ENCODE measurements around the gene QPRT. TPM values are rescaled to one million over a fixed set of nuclear protein-coding genes. Genes with fewer than 3 reads are reported as not detected.

The QPRT gene
- total and polyA plus RNA-seq, 2 experiments from 2014 or later = 65.4 to 128 TPM

GRCh38 chr16:29697391-29697790 is 18.4 kb downstream of the QPRT start:
- Histone ChIP-seq H3K27me3 (ENCODE audit: insufficient read depth) (no peaks in the 10 kb centered on the region), H3K9me2 (ENCODE audit: insufficient read depth) (no peaks in the 10 kb centered on the region), H3F3A (replicated peaks; ENCODE audit: low read depth) (peaks cover 22% of the 10 kb centered on the region), H3K27ac (ENCODE audit: low read depth) (no peak overlapping the region), H3K4me2 (no peak overlapping the region), H3K36me3 (ENCODE audit: insufficient read depth) (0 out of 2 replicates have a peak, but pooled peaks cover 4% of the 10 kb centered on the region), H3K4me1 (ENCODE audit: insufficient read depth) (peaks cover 17% of the 10 kb centered on the region), H3K4me3 (no peak overlapping the region), H4K20me1 (replicated peaks; ENCODE audit: insufficient read depth) (peaks cover 2% of the 10 kb centered on the region; the same call in 1 of the 2 replicates), H3K79me2 (replicated peaks; ENCODE audit: insufficient read depth) (peaks cover 22% of the 10 kb centered on the region), H2AFZ (no peak overlapping the region)
- ATAC-seq (no peak), DNase-seq (ENCODE audit: low spot score) (no peak)
- H3K36me3 Mint-ChIP-seq (ENCODE audit: low read depth) = peaks cover 40% of the 10 kb centered on the region
- peaks cover 15% of the 10 kb centered on the region for H3K9me3 Mint-ChIP-seq
- no peak for TF ChIP-seq REST (IDR thresholded peaks at IDR 0.05; ENCODE audit: unreplicated experiment)
- TF ChIP-seq STAT1 (IDR thresholded peaks at IDR 0.05; ENCODE audit: unreplicated experiment) = no peak
- TF ChIP-seq JUNB (IDR thresholded peaks at IDR 0.05; ENCODE audit: unreplicated experiment) = no peak
- TF ChIP-seq, protein P1, sequence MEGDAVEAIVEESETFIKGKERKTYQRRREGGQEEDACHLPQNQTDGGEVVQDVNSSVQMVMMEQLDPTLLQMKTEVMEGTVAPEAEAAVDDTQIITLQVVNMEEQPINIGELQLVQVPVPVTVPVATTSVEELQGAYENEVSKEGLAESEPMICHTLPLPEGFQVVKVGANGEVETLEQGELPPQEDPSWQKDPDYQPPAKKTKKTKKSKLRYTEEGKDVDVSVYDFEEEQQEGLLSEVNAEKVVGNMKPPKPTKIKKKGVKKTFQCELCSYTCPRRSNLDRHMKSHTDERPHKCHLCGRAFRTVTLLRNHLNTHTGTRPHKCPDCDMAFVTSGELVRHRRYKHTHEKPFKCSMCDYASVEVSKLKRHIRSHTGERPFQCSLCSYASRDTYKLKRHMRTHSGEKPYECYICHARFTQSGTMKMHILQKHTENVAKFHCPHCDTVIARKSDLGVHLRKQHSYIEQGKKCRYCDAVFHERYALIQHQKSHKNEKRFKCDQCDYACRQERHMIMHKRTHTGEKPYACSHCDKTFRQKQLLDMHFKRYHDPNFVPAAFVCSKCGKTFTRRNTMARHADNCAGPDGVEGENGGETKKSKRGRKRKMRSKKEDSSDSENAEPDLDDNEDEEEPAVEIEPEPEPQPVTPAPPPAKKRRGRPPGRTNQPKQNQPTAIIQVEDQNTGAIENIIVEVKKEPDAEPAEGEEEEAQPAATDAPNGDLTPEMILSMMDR (conservative IDR thresholded peaks at IDR 0.05; ENCODE audit: low read depth in 2 of 2) = no peak
- TF ChIP-seq EZH2 (IDR thresholded peaks at IDR 0.05; ENCODE audit: low read depth, unreplicated experiment) = no peak
- no peak for TF ChIP-seq ZNF331 (CRISPR knock-in tag; IDR thresholded peaks at IDR 0.05; ENCODE audit: low read depth)
- TF ChIP-seq ETS1 (IDR thresholded peaks at IDR 0.05) = no peak
- TF ChIP-seq ZNF114 (CRISPR knock-in tag; IDR thresholded peaks at IDR 0.05) = no peak
- TF ChIP-seq EZH2phosphoT487 (IDR thresholded peaks at IDR 0.05; ENCODE audit: unreplicated experiment) = no peak
- TF ChIP-seq NANOG (IDR thresholded peaks at IDR 0.05; ENCODE audit: borderline replicate concordance) = no peak
- TF ChIP-seq CREB1 (CRISPR knock-in tag; IDR thresholded peaks at IDR 0.05; ENCODE audit: low read depth) = no peak
- TF ChIP-seq POLR2AphosphoS5 (IDR thresholded peaks at IDR 0.05; ENCODE audit: low read depth) = no peak
- TF ChIP-seq ZNF462 (CRISPR knock-in tag; IDR thresholded peaks at IDR 0.05) = no peak
- H3K4me3 Mint-ChIP-seq = no peak overlapping the region
- H3K27me3 Mint-ChIP-seq (ENCODE audit: insufficient read depth, low read depth, poor library complexity) = peaks cover 25% of the 10 kb centered on the region
- H3K4me1 Mint-ChIP-seq = peaks cover 24% of the 10 kb centered on the region
- H3K27ac Mint-ChIP-seq = no peak overlapping the region

Data from GM23338 (cell line).